HG02678 (cell line): ENCODE measurements around the gene BOLA1.
"Not testable (repeated sequence)": the region's sequence is repeated elsewhere in the genome, so short reads cannot be mapped to it uniquely, and the experiment has no call there.

Source experiments
- ATAC-seq: cut with Tn5 transposase; IDR thresholded peaks from one replicate; pipeline ENCODE4 v1.9.1; 2021; ENCODE audit warnings: mild to moderate bottlenecking, moderate library complexity; ENCODE audit not compliant: unreplicated experiment

Gene BOLA1

DNA sequence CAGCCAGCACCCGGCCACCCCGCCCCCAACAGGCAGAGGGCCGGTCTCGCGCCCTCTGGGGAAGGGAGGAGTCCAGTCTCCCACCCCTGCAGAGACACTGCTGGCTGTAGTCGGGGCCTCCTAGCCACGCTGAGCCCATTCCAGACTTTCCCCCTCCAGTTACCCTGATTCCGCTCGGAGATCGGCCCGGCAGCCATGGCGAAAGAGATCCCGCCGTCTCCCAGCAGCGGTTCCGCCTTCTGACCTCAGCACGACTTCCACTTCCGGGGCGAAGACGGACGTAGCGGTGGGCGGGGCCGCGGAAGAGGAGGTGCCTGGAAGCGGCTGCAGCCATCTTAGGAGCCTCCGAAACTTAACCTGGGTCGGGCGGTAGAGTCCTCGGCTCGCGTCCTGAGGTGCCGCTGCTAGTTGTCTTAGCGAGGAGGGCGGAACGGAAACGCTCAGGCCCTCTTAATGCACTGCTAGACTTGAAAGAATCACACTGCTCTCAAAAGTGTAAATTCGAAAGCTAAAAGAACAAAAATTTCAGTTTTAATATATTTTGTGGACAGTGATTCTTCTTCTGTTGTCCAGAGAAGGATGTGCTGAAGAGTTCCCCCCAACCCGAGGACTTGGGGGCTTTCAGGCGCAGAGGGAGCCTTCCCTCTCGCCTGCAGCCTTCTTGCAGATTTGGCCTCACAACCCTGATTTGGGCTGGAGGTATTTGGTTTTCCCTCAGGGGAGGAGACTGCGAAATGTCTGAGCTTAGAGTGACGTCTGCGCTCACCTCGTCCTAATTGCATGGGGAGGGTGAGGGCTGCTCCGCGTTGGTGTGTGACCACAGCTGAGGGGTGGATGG, 28.4 kb downstream of the BOLA1 start, which contains the start of gene SF3B4:
SF3B4 (minus strand) TSS at position 241 of the 838 bp plus-strand sequence; CDS start at position 197, 44 bp downstream.
- peak; percentile 95 for ATAC-seq

GRCh38 chr1:149928401-149928724, 29.0 kb downstream of the BOLA1 start:
- ATAC-seq = no peak

DNA sequence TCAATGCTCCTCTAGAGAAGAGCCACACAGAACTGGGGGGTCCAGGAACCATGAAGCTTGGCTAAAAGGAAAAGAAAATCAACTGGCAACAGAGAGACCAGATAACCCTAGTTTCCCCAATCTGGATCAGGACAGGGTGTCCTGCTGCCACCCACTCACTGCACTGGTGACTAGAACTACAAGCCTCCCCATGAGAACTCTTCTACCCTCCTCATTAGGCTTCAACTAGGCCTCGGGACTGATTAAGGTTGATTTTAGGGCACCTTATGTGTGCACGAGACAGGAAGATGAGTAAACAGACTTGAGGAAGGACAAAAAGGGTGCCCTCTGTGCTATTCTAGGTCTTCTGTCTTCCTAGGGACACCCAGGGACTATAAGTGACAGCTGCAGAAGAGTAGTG, 30.5 kb downstream of the BOLA1 start:
- no peak for ATAC-seq

GRCh38 chr1:149931212-149931790, 31.9 kb downstream of the BOLA1 start:
- no peak for ATAC-seq

- no peak for ATAC-seq
Observed at GRCh38 chr1:149932474-149932873, 33.1 kb downstream of the BOLA1 start.

GRCh38 chr1:149933208-149933607, 33.8 kb downstream of the BOLA1 start:
- no peak for ATAC-seq

DNA sequence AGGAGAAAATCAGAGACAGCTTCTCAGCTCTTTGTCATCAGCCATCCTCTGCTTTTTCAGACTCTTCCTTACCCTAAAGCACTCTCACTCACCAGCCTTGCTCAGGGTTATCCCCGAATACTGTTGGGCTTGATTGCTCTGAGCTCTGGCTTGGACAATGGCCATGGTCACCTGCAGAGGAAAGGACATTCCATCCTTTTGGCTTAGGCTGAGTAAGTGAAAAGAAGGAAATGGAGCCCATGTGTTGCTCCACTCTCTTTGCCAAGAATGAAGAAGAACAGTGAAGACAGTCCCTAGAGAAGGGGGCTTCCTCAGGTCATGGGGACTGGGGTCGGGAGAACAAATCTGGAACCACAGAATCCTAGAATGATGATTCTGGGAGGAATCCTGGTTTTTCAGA, 35.0 kb downstream of the BOLA1 start:
- no peak for ATAC-seq

DNA sequence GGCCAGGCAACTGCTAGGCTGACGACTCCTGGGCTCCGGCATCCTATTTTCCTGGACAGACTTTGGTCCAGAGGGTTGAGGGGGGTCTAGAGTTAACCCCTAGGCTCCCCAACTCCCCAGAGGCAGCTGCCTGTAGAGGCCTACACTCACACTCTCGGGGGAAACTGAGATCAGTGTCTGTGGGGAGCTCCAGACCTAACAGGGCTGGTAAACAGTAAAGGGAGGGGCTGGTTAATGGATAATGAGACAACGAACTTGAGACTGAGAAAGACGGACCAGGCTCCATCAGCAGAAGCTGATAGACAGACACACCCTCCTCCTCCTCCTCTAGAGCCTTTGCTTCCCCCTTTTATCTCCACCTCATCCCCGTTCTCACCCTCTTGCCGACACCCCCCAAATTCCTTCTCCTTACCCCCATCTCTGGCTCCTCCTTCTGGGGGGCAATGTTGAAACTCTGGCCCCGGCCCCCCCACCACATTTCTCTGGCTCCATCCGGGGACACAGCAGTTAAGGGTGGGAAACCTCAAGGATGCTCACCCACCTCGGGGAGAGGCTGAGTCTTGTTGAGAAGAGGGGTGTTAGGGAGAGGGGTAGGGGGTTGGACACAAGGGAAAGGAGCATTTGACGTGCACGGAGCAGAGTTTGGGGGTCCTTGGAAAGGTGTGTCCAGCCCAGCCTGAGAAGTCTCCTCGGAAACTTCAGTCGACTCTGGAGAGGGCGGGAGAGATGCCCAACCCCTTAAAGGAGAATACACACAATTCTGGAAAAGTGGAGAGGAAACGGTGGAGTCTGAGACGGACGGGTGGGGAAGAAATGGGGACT, 37.0 kb downstream of the BOLA1 start, which contains the start of gene MTMR11:
MTMR11 (minus strand) TSS at position 710 of the 822 bp plus-strand sequence; CDS start at position 478, 232 bp downstream.
- no peak for ATAC-seq

DNA sequence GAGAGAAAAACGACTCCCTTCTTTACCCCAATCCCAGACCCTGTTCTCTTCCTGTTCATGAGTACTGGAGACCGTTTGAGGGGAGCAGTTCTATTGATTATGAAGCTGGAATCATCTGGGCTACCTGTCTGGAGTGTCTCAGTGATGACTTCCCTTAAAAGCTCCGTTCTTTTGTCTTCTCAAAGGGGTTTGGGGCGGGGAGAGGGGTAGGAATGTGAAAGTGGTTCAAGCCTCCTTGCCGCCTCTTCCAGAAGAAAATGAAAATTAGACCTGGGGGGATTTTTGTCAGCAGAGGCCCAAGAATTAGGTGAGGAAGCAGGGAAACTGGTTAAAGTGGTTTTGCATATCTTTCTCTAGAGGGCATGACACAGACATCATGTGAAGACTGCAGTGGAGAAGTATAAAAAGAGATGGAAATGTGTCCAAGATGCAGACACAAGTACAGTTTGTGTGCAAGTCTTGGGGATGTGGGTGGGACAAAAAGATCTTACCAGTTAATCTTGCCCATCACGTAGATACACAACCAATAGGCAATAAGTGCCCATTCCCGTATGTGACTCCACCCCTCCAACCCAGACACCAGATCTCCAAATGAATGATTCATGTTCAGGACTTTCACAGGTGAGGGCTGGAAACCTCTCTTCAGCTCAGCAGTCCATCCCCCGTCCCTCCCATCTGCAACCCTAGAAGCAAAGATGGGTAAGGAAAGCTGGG, 37.8 kb downstream of the BOLA1 start:
- no peak for ATAC-seq

DNA sequence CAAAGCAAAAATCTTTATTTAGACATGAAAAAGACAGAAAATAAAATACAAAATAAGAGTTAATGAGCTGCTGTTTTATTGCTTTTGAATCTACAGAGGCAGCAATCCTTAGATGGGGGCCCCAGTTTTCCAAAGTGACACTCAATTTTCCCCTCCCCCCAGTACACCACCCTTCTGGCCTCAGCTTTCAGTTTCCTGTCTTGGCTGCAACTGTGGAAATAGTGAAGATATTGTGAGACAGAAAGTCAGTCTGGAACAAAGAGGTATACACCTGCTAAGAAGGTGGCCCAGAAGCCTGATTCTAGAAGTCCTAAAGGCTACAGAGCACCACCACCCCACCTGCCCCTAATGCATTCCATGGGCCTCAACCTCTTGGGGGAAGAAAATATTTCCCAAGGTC, 38.4 kb downstream of the BOLA1 start:
- ATAC-seq = no peak

DNA sequence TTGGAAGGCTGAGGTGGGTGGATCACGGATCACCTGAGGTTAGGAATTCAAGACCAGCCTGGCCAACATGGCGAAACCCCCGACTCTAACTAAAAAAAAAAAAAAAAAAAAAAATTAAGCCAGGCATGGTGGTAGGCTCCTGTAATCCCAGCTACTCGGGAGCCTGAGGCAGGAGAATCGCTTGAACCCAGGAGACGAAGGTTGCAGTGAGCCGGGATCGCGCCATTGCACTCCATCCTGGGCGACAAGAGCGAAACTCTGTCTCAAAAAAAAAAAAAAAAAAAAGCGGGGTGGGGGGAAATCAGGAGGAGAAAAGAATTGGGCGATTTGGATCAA, 39.3 kb downstream of the BOLA1 start:
- not testable (repeated sequence) for ATAC-seq

DNA sequence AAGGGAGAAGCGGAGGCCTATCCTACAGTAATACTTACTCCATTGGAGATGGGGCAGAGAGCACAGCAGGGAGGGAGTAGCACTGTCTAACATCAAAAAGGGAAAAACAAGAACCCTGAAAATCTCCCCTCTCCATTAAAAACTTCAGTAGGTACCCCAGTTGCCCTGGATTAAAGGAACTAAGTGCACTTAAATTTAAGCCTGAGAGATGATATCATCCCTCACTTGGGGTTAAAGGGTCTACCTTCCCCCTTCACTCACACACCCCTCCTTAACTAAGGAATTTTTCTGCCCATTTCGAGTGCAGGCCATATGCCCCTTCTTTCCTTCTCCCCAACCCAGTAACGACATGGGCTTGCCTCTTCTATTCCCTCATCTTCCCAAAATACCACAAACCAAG, 41.1 kb downstream of the BOLA1 start:
- no peak for ATAC-seq

- ATAC-seq = no peak
Observed at GRCh38 chr1:149942207-149942606, 42.8 kb downstream of the BOLA1 start.

DNA sequence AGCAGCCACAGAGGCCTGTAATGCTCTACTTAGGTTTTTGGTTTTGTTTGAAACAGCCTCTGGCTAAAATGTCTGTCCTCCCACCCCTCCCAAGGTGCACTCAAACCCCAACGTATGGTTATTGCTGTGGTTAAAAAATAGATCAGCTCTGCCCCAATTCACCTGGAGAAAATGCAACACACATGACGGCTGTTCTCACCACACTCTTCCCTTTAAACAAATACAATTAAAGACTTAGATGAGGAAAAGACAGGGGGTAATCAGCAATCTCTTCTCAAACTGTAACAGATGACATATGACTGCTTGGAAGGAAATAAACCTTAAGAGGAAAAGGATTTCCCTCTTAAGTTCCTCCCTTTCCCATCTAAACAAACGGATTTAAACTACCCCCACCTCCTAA, 43.5 kb downstream of the BOLA1 start:
- ATAC-seq = no peak

DNA sequence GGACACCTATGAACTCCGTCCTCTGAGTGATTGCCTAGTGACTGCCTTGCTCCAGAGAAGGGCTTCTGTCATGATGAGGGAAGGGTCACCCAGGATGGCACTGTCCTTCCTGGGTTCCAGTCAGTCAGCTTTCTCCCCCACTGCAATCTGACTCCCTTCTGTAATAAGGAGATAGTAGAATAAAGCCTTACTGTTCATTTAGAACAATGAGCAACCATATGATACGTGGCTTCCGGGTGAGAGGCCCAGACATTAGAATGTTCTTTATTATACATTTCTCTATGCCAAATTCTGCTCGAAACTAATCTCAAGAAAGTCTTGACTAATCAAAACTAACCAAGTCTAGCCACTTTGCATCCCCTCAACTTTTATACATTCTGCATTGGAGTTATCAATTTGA, 45.8 kb downstream of the BOLA1 start:
- ATAC-seq = no peak

DNA sequence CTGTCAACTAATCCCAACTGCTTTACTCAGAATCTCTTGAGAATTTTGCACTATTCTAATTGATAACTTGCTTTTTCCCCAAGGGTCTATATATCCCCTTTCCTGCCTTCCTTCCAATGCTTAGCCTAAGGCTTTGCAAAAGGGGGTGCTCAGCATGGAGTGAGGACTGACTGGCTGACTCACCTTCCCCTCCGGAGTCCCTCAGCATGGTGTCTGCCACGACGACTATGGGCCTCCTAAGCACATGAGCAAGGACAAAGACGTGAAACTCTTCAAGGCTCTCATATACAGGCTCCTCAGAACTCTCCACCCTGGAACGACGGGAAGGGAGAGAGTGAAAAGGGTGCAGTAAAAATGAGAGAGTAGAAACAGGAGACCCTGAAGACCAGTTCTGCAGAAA, 50.5 kb downstream of the BOLA1 start:
- no peak for ATAC-seq
